Lower lobe of right lung (tissue), 2 donors: ENCODE data around the gene PANK4. TPM values are rescaled to one million over a fixed set of nuclear protein-coding genes. Genes with fewer than 3 reads are reported as not detected.

Experiments used
- ATAC-seq, 2 donors: fragments of 200-7000 bp; cut with Tn5 transposase; one replicate each; pipeline ENCODE4 v1.9.1; 2020 to 2022; ENCODE audit warnings: mild to moderate bottlenecking in 2 of 2, moderate library complexity in 2 of 2
- DNase-seq: peaks from one replicate; pipeline ENCODE4 v3.0.0-alpha.2; 2020
- H3K27ac ChIP-seq: fragments of 200-600 bp; one replicate; pipeline ENCODE4 v1.8.0; 2022
- H3K27me3 ChIP-seq: fragments of 200-600 bp; one replicate; pipeline ENCODE4 v1.8.0; 2022; ENCODE audit warnings: low read depth
- H3K36me3 ChIP-seq: fragments of 200-600 bp; one replicate; pipeline ENCODE4 v1.8.0; 2022; ENCODE audit warnings: mild to moderate bottlenecking
- H3K4me1 ChIP-seq: fragments of 200-600 bp; one replicate; pipeline ENCODE4 v1.8.0; 2022
- H3K4me3 ChIP-seq: fragments of 200-600 bp; one replicate; pipeline ENCODE4 v1.8.0; 2022; ENCODE audit warnings: mild to moderate bottlenecking
- H3K9me3 ChIP-seq: fragments of 200-600 bp; one replicate; pipeline ENCODE4 v1.8.0; 2022
- intact Hi-C: fragments of 100-400 bp; cut with DNase I; formaldehyde crosslinking; loops from one replicate; pipeline ENCODE4 v1.11.0; 2022
- total RNA-seq: library from RNA; stranded (reverse); fragmentation: NEBNext Ultra II Directional; extraction: Animal tissue kit (Norgen Biotek cat#: 25700); gene quantifications from one replicate; pipeline ENCODE4 v1.2.1, GENCODE V29; 2021
- TF ChIP-seq, protein P1 (sequence below): fragments of 200-600 bp; IDR thresholded peaks from one replicate; pipeline ENCODE4 v1.8.0; 2022; ENCODE audit warnings: antibody characterized with exemption, mild to moderate bottlenecking
- donor health status: DM: no; HTN: yes; CAD: no; lungs with severe emphysema.

Gene PANK4
- total RNA-seq, 1 donor from 2014 or later: 39.2 TPM

DNA sequence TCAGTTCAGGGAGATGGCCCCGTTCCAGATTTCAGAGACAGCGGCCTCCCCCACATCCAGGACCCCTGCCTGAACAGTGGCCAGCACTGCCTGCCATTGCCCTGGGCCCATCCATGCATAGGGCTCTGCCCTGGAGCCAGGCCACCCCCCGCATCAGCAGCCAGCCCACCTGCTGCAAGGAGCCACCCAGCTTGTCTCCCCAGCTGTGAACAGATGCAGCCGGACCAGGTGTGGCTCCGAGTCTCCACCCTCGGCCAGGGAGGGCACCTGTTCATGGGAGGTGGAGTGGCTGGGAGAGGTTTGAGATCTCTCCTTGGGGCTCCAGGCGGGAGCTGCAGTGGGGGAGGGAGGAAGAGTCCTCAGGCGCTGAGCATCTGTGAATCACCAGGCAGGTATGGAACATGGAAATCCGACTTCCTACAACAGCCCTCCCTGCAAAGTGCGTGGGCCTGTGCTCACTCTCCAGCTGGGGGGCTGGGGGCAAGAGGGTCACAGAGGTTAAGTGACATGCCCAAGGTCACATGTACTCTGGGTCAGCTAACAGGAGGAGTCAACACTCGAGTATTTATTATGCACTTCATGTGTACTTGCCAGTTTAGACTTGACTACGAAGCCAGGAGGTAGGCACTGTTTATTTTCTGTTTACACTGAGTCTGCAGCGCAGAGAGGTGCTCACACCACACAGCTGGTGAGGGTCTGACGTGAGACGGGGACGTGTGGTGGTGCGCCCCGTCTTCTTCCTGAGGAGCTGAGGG is 8.5 kb upstream of the PANK4 start:
- no peaks in the 10 kb centered on the region for H3K9me3 ChIP-seq
- H3K27me3 ChIP-seq: peaks cover 39% of the 10 kb centered on the region
- DNase-seq: peak; percentile 76
- H3K36me3 ChIP-seq: no peaks in the 10 kb centered on the region
- intact Hi-C loops: no loop called here
- TF ChIP-seq, protein P1, sequence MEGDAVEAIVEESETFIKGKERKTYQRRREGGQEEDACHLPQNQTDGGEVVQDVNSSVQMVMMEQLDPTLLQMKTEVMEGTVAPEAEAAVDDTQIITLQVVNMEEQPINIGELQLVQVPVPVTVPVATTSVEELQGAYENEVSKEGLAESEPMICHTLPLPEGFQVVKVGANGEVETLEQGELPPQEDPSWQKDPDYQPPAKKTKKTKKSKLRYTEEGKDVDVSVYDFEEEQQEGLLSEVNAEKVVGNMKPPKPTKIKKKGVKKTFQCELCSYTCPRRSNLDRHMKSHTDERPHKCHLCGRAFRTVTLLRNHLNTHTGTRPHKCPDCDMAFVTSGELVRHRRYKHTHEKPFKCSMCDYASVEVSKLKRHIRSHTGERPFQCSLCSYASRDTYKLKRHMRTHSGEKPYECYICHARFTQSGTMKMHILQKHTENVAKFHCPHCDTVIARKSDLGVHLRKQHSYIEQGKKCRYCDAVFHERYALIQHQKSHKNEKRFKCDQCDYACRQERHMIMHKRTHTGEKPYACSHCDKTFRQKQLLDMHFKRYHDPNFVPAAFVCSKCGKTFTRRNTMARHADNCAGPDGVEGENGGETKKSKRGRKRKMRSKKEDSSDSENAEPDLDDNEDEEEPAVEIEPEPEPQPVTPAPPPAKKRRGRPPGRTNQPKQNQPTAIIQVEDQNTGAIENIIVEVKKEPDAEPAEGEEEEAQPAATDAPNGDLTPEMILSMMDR: no peak
- H3K4me3 ChIP-seq: no peak overlapping the region
- H3K27ac ChIP-seq: peak overlapping the region; percentile 58
- peaks cover 38% of the 10 kb centered on the region for H3K4me1 ChIP-seq
- peak; percentile 77 to 81 for ATAC-seq

DNA sequence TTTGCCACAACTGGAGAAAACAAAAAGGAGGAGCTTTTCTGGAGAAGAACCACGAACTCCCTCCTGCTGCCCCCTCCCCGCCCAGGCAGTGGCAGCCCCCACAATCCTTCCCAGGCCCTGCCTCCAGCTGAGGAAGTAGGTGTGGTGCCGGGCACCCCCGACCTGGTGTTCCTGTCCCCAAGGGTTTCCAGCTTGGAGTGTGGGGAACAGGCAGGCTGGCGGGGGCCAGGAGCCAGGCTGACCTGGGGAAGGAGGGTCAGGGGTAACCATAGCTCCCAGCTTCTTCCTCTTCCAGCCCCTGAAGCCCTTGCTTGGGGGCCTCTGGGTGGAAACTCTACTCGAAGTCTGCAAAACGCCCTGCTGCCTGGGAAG is 7.9 kb upstream of the PANK4 start:
- DNase-seq: no peak
- no peak for ATAC-seq
- TF ChIP-seq, protein P1: no peak
- H3K4me1 ChIP-seq: peaks cover 40% of the 10 kb centered on the region
- H3K4me3 ChIP-seq: no peak overlapping the region
- intact Hi-C loops: no loop called here
- no peaks in the 10 kb centered on the region for H3K36me3 ChIP-seq
- no peaks in the 10 kb centered on the region for H3K9me3 ChIP-seq
- peaks cover 41% of the 10 kb centered on the region for H3K27me3 ChIP-seq
- H3K27ac ChIP-seq: peak overlapping the region; percentile 58

DNA sequence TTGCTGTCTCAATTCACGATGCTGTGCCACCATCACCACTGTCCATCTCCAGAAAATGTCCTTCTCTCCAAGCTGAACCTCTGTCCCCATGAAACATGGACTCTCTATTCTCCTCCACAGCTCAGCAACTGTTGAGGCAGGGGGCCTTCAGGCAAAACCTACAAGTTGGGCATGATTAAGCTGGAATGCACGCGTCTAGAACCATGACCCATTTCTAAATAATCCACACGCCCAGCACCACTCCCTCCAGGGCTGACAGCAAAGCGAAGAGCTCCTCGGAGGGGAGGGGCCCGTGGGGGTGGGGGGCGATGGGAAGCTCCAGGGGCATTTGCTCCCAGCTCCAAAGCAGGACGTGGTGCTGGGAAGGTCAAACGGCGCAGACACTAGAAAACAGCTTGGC is 7.0 kb upstream of the PANK4 start:
- Histone ChIP-seq H3K4me1 (peaks cover 49% of the 10 kb centered on the region), H3K27me3 (peaks cover 48% of the 10 kb centered on the region), H3K4me3 (no peak overlapping the region), H3K36me3 (no peaks in the 10 kb centered on the region), H3K9me3 (no peaks in the 10 kb centered on the region), H3K27ac (no peak overlapping the region)
- DNase-seq (no peak), ATAC-seq (no peak)
- intact Hi-C loops: no loop called here
- TF ChIP-seq, protein P1: no peak

DNA sequence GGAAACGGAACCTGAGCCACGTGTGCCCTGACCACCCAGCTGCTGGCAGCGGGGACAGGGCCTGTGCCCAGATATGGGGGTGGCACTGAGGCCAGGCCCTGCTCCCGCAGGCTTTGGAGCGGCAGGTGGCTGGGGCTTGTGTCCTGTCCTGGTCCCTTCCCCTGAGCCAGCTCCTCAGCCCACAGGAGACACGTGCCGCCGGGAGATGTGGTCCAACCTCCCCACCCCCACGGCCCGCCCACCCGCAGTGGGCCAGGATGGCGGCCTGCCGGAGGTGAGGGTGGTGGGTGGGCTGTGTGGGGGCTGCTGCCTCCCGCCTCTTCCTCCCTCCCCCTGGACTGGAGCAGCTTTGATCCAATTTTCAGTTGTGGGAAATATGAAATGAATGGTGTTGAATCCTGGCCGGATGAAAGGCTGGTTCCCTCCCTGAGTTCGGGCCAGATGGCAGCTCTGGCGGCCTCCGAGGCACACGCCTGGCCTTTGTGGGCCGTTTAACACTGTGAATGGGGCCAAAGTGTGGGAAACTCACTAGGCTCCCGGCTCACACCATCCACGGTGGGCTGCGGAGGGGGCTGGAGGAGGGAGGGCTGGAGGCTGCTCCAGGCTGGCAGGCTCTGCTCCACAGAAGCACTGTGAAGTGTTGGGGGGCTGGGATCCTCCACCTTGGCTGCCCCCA is 6.2 kb upstream of the PANK4 start:
- intact Hi-C loops: no loop called here
- no peaks in the 10 kb centered on the region for H3K9me3 ChIP-seq
- H3K36me3 ChIP-seq: no peaks in the 10 kb centered on the region
- DNase-seq (no peak), ATAC-seq (no peak)
- H3K27ac ChIP-seq: no peak overlapping the region
- H3K4me3 ChIP-seq: no peak overlapping the region
- TF ChIP-seq, protein P1: no peak
- peaks cover 55% of the 10 kb centered on the region for H3K27me3 ChIP-seq
- H3K4me1 ChIP-seq: peaks cover 54% of the 10 kb centered on the region

DNA sequence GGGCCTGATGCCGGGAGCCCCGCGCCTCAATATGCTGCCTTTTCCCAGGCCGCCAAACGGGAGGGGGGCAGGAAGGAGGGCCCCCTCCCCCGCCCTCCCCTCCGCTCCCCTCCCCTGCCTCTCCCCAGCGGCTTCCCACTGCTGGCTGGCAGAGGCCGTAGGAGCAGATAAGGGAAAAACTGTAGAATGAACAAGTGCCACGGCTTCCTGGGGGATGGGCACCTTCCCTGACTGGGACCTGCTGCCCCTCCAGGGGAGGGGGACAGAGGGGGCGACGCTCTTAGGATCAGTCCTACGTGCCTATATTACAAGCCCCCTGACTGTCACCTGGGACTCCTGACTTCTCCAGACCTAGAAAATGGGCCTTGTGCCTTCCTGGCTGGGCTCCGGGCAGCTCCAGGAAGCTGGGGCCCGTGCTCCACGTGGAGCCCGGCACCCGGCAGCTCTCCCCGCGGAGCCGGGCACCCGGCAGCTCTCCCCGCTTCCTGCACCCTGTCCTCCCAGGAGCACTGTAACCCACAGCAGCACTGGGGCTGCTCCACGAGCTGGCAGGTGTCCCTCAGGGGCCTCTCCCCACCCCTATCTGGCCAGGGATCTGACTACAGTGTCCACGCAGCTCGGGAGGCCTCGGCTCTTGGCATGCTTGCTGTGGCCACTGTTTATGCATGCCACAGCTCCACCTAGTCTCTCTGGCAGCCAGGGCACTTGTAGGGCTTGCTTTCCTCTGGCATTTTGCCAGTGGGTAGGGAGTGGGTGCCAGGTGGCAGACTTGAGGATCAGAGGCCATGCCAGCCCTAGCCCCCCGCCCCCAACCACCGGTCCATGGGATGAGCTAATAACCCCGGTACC is 4.3 kb upstream of the PANK4 start:
- H3K9me3 ChIP-seq: no peaks in the 10 kb centered on the region
- TF ChIP-seq, protein P1: no peak
- H3K4me3 ChIP-seq: peak overlapping the region; percentile 51
- ATAC-seq (peak; percentile 19 to 42), DNase-seq (no peak)
- peaks cover 64% of the 10 kb centered on the region for H3K4me1 ChIP-seq
- peaks cover 59% of the 10 kb centered on the region for H3K27me3 ChIP-seq
- H3K36me3 ChIP-seq: no peaks in the 10 kb centered on the region
- intact Hi-C loops: no loop called here
- H3K27ac ChIP-seq: peak overlapping the region; percentile 41
